ENCODE results near the gene SNX8.
A peak's percentile ranks its signal among the peaks of the same experiment; 100 is the strongest.

The SNX8 gene

DNA sequence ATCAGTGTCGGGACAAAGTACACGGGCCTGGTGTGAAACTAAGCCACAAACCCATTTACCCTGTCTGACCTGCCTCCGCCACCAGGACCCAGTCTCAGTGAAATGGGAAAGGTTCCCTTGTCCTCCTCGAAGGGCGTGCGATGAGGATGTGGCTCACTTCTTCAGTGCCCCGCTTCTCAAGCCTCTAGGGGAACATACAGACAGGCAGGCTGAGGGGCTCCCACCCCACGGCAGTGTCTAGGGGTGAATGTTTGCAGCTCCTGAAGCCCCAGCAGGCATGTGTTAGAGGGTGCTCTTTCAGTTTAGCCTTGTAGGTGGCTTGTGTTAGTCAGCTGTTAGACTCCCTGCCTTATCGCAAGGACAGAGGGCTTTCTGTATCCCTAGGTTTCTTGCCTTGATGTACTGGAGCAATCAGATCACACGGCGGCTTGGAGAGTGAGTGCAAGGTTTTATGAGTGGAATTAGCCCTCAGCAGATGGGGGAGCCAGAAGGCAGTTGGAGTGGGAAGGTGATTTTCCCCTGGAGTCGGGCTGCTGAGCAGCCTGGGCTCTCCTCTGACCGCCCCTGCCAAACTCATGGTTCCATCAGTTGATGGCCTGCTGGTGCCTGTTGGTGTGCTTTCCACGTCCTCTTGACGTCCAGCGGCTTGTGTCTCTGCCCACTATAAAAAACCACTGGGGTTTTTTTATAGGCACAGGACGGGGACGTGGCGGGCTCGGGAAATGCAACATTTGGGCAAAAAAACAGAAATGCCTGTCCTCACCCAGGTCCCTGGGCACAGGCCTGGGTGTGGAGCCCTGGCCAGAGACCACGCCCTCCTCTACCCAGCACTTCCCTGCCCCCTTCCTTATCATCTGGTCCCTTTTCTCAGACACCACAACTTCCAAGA, 71.5 kb downstream of the SNX8 start:
- DNase-seq, result peak in 1 of 2 donors; percentile 16

DNA sequence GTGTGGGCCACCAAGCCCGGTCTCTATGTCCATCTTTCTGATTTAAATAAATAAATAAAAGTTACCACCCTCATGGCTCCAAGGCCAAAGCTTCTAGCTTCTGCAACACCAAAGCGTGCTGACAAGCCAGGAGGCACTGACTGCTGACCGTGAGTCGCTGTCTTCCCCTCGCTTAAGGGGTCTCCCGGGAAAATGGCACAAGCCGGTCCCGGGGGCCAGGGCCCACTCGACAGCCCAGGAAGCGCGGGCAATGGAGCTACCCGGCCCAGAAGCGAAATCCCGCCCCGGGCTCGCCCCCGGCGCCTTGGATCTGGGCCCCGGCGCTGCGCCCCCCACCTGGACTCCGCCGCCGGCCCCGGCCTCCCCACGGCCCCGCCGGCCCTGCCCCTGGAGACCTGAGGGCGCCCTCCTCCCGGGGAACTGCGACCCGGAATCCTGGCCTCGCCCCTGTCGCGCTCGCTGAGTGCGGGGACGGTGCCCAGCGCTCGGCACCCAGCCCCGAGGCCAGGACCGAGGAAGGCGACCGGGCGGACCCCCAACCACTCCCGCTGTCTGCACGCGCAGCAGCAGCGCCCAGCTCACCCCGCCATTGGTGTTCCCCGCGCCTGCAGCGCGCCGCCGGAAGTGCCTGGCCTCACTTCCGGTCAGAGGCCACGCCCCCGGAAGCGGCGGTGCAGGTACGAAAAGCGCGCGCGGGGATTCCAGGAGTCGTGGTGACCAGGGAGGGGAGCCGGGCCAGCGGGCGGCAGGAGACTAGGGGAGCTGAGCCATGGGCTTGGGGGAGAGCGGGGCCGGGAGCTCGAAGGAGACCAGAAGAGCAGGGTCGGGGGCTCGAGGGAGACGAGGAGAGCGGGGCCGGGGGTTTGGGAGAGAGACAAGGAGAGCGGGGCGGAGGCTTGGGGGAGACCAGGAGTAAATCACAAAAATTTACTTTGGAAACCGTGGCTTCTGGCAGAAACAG, 72.4 kb downstream of the SNX8 start, which contains the start of the genes MRM2 and NUDT1:
MRM2 (minus strand) TSS at position 626 of the 961 bp plus-strand sequence; CDS start at position 590, 36 bp downstream.
NUDT1 (plus strand) TSS at position 647 of the 961 bp plus-strand sequence. CDS start 2,349 bp downstream, outside the sequence.
- peak; percentile 67 to 74 for DNase-seq

DNA sequence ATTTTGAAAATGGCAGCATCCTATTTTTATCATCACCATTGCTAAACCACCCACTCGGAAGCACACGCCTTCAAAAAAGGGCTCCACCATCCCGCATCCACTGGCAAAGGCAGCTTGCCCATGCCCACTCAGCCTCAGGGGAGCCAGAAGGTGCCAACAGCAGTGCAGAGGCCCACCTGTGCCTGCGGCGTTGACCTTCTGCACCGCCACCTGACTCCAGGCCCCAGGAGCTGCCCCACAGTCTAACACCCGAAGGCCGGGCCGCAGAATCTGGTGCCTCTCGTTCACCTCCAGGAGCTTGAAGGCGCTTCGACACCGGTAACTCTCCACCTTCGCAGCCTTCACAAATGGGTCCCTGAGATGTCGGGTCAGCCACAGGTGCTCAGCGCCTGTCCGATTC, 75.0 kb downstream of the SNX8 start:
- DNase-seq, result no peak

DNA sequence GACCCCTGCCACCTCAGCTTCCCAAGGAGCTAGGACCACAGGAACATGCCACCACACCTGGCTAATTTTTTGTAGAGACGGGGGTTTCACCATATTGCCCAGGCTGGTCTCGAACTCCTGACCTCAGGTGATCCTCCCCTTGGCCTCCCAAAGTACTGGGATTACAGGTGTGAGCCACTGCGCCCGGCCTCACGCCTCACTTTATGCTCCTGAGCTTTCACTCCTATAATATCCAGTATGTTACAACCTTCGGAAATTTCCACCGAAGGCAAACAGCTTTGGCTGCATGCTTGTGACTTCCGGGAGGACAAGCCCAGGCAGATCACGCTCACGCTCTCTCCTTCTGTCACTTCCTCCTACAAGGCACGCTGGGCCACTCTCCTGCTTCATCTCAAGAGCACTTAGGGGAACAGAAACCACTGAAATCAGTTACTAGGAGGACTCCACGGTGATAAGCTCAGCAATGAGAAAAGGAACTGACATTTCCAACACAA, 77.1 kb downstream of the SNX8 start:
- peak; percentile 33 to 80 for DNase-seq

DNA sequence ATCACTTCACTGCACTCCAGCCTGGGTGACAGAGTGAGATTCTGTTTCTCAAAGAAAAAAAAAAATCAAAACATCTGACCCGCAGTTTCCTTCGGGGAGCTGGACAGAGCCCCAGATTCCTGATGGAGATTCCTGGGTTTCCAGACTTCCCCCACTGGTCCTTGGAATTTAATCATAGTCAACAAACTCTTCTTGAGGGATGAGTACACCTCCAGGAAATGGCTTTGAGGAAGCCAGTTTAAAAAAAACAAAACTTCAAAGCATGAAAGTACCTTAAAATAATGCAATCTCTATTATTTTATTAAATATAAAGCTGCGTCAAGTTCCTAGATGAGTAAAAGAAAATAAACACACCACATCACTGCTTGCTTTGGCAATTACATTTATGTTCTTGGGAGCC, 80.3 kb downstream of the SNX8 start:
- DNase-seq, result no peak

DNA sequence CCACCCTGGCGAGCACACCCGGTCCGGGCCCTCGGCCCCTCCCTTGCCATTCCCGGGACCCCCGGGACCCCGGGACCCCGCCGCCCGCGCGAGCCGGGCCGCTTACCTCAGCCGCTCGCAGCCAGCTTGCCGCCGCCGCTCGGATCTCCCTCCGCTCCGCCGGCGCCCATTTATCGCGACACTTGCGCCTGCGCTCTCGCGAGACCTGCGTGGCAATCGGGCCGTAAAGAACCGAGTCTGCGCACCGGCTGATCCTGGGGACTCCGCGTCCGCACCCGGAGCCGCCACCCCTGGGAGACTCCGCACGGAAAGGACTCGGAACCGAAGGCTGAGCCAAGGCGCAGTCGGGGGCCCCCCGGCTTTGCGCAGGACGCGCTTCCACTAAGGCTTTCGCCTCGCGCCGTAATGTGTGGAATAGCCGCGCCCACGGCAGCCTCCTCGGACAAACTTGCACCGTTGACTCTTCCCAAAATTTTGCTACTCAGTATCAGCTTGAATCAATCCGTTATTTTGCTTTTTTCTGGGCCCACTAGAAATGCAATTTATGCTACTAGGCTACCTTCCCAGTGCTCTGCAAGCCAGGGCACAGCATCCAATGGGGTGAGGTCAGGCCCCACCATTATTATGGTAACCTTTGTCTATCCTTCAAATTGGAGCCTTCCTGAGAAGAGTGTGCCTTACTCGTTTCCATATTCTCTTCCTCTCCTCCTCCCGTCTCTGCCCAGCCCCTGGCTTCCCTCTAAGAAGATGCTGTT, 81.3 kb downstream of the SNX8 start, which contains the start of gene MAD1L1:
MAD1L1 (minus strand) TSS at position 180 of the 755 bp plus-strand sequence. CDS start 2,812 bp downstream, outside the sequence.
- peak; percentile 85 to 91 for DNase-seq

DNA sequence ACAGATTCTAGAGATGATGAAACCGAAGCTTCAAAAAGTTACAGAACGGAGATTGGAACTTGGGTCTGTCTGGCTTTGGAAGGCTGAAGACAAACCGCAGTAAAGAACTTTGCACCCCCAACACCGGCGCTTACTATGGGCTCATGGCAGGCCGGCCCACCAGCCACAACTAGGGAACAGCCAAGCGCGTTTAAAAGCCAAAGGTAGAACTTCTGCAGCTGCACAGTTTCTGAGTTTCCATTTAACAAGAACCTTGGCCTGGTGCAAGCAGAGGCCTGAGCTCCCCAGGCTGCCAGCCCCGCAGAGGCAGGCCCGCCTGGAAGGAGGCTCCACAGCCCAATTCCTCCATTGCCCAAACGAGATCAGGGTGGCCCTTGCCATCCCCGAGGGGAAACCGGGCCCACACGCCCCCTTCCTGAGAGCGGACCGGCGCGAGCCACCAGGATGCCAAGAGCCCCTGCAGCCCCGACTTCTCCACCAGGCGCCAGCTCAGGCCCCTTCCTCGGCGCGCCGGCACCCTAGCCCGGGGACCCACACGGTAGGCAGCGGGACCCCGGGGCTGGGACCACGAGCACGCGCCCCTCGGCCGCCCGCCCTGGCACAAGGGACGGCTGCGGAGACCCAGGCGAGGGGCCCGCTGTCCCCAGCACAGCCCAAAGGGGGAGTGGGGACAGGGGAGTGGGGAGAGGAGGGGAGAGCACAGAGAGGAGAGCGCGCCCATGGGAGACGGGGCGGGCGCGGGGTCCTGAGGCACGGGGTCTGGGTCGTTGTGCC, 82.1 kb downstream of the SNX8 start:
- no peak for DNase-seq

DNA sequence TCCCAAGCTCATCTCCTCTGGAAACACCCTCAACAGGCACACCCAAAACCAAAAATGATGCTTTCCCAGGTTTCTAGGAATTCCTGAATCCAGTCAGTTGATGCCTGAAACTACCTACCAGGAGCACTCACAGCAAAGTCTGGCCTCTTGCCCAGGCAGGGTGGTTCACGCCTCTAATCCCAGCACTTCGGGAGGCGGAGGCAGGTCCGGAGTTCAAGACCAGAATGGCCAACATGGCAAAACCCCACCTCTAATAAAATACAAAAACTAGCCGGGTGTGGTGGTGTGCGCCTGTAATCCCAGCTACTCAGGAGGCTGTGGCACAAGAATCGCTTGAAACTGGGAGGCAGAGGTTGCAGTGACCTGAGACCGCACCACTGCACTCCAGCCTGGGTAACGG, 83.4 kb downstream of the SNX8 start:
- DNase-seq, result no peak

DNA sequence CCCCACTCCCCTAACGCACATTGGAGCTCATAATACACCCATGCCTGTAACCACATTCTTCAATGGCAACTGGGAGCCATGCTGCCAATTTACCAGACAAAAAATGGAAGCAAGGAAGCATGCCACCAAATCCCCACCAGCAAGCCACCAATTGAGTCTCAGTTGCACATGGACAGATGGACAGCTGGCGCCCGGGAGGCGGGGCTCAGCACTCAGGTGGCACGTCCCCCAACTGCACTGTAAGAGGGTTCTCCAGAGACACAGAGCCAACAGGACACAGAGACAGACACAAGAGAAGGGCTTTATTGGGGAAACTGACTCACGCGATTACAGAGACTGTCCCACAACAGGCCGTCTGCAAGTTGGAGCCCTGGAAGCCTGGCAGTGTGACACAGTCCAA, 84.0 kb downstream of the SNX8 start:
- DNase-seq, result no peak

DNA sequence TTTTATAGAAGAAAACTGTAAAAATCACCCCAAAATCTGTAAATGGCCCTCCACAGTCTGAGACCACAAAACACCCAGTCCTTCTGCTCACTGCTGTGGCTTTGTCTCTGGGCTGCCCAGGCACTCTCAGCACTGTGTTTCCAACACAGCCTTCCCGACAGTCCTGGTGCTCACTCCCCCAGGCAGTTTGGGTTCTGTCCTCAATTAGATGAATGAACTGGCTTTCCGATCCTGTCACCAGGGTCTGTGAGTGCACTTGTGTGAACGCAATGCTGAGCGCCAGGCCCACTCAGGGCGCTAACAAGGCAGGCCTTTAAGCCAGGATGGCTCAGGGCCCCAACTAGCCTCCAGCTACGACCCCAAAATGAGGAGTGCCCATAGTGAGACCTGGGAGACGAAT, 84.8 kb downstream of the SNX8 start:
- no peak for DNase-seq

DNA sequence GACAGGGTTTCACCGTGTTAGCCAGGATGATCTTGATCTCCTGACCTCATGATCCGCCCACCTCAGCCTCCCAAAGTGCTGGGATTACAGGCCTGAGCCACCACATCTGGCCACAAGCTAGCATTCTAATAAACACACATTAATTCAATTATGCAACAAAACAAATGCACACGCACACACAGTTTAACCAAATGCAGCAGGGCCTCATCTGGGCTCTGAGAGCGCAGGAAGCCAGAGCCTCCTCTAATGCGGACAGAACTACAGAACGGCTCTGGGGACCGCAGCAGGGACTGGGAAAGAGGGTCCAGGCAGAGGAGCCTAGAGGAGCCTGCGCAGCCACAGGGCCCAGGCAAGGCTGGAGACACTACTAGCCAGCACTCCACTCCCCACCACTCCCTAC, 85.3 kb downstream of the SNX8 start:
- DNase-seq, result no peak

DNA sequence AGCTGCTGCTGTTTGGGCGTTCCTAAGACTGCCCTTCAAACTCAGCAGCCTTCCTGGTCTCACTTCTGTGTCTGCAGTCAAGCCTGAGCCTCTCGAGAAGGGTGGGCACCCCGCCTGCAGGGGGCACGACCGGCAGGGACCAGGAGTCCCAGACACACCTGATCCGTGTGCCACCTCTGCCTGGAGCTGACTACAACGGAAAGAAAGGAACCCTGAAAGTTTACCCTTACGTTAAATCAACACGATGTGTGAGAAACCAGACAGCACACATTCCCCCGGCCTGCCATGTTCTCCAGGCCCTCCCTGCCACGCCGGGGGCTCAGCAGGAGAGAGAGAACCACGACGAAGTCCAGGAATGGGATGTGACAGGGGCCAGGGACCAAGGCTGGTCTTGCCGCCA, 86.5 kb downstream of the SNX8 start:
- DNase-seq, result no peak

DNA sequence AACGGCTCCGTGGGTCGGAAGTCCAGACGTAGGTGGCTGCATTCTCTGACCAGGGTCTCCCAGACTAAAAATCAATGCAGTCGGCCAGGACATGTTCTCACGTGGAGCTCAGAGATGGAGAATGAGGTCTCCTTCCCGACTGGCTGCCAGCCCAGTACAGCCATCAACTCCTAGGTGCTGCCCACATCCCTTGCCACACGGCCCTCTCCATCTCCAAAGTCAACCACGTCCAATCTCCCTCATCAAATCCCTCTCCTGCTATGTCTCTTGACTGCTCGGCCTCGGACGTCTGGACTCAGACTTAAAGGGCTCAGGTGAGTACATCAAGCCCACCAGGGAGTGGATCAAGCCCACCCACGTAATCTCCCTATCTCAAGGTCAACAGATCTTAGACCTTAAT, 88.4 kb downstream of the SNX8 start:
- no peak for DNase-seq

DNA sequence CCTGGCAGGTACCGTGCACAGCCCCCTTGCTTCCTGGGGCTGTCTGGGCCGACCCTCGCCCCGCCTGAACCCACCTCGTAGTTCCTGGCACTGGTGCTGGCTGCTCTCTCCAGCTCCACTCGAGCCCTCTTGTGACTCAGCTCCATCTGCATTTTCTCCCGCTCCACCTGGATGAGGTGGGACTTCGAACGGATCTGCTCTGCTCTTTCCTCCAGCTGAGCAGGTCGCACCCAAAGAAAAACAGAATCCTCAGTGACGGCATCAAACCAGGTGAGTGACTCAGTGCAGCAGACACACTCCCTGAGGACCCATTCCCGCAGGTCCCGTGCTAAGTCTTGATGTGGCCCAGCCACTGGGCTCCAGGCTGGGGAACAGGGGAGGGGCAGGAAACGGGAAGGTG, 88.9 kb downstream of the SNX8 start:
- DNase-seq, result no peak

DNA sequence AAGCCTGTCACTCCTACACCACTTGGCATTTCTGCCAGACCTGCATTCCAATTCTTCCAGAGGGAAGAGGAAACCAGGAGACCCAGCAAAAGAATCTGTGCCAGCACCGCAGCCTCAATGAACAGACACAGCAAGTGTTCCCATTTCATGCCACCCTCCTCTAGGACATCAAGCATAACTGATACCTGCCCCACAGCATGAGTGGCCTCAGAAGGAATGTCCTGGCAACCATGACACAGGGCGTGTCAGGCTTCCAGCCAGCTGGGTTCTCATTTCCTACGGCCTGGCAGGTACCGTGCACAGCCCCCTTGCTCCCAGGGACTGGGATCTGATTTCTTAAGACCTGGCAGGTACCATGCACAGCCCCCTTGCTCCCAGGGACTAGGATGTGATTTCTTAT, 89.3 kb downstream of the SNX8 start:
- DNase-seq, result no peak

DNA sequence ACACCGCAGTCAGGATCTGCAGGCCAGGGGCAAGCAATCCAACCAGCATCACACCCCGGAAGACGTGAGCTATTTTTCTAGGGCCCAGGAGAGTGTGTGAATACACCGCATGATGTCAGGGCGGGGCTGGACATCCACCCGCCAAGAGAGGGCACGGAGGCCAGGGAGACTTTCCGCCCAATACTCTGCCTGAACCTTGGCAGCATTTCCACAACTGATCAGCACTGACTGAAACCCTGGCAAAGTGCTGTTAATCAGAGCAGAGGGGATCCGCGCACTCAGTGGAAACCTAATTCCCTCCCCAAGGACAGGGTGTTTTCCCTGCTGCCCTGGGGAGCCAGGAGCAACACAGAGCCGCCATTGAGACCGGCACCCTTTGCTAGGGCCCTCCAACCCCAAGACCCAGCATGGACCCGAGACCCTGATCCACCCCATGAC, 89.7 kb downstream of the SNX8 start:
- DNase-seq, result no peak

DNA sequence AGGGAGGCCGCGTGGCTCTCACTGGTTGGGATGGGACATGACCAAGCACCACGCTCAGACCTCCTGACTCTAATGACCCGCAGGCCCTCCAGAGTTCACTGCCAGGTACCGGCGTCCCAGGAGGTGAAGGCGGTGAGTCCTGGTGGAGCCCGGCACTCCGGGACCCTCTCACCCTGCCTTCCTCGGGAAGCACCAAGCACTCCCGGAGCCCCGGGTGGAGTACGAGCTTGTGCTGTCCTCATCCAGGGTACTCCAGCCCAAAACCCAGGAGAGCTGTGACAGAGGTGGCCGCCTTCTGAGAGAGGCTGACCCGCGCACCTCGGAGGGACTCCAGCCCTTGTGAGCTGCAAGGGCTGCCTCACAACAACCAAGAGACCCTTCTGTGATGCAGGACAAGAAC, 90.9 kb downstream of the SNX8 start:
- DNase-seq, result no peak

DNA sequence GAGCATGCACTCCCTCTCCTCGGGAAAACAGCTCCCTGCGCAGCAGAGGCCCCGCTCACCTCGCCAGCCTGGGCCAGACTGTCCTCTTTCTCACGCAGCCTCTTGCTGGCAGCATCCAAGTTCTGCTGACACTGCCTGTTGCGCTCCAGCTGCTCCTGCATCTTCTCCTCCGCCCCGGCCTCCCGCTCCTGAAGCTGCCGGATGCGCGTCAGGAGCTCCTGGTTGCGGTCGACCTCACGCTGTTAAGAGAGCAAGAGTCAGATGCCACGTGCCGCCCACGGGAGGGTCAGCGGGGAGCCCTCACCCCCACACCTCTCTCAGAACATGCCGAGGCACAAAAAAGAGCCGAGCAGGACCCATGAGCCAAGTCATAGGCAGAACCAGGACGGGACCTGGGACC, 91.7 kb downstream of the SNX8 start:
- DNase-seq, result no peak

DNA sequence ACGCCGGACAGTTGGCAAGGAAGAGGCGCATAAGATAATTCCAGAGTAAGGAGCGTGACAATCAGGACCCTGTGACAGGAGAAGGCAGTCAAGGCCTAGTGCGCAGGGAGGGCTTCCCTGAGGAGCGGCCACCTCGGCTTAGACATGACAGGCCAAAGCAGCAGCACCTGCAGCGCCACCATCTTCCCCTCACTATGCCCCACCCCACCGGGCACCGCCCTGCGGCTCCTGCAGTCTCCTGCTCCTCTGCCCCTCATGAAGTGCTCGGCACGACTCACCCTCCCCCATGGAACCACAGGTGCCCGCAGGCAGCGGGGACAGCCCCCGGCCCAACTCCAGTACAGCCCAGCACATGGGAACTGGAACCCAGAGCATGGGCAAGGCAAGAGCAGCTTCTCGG, 93.3 kb downstream of the SNX8 start:
- DNase-seq, result no peak

DNA sequence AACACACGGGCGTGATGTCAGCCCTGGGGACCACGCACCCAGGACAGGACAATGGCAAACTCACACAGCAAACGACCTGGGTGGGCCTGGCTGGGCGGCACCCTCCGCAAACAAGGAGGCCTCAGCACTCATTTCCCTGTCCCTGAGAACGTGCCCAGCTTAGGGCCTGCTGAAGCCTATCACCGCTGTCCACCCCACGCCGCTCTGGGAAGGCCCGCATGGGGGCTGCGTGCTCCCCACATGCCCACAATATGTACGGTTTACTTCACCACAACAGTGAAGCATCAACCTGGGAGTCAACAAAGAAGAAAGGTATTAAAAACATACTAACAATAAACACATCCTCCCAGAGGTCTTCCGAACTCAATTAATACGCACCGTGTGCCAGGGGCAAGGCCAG, 93.7 kb downstream of the SNX8 start:
- no peak for DNase-seq

DNA sequence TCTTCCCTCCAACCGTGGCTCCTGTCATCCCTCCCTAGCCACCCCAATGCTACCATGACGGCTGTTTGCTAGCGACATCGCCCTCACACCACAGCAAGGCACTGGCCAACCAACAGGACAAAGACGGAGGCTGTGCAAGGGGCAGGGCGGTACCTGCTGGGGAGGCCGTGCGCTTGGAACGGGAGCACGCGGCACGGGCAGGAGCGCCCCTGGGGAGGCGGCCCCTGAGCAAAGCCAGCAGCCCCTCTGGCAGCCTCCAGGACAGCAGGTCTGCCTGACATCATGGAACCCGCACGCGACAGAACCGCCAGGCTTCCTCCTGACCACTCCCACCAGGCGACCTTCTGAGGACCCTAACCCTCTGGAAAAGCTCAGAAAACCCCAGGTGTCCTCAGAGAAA, 94.2 kb downstream of the SNX8 start:
- DNase-seq, result no peak

DNA sequence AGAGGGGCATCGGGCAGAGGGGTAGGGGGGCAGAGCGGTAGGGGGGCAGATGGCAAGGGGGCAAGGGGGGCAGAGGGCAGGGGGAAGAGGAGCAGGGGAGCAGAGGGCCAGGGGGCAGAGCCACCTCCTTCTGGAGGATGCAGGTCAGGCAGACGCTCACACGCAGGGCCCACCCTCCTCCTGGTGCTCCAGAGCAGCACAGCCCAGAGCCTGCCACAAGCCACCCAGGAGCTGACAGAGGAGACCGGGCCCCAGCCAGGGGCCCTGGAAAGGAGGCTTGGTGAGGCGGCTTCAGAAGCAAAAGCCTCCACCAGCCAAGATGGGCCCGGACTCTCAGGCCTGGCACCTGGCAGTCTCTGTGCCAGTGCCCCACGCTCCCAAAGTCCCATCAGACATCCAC, 94.6 kb downstream of the SNX8 start:
- no peak for DNase-seq

Measured in CD4-positive, alpha-beta T cell treated with Interferon alpha-2 for 1 hour (primary cell).